Measurements from ENCODE around the gene ANKS1A.
A peak's percentile ranks its signal among the peaks of the same experiment; 100 is the strongest.

ANKS1A gene

GRCh38 chr6:35055891-35056290, 166.8 kb downstream of the ANKS1A start:
- no peak for DNase-seq

GRCh38 chr6:35056952-35057351, 167.9 kb downstream of the ANKS1A start:
- no peak for DNase-seq

GRCh38 chr6:35057449-35058357, 168.6 kb downstream of the ANKS1A start:
- peak; percentile 44 for DNase-seq

GRCh38 chr6:35058358-35058675, 169.3 kb downstream of the ANKS1A start:
- no peak for DNase-seq

- DNase-seq = no peak
These were observed 169.9 kb downstream of the ANKS1A start for GRCh38 chr6:35058865-35059522.

GRCh38 chr6:35059596-35060345, 170.7 kb downstream of the ANKS1A start:
- no peak for DNase-seq

GRCh38 chr6:35061102-35061615, 172.1 kb downstream of the ANKS1A start:
- DNase-seq = no peak

GRCh38 chr6:35061651-35062410, 172.8 kb downstream of the ANKS1A start:
- no peak for DNase-seq

- DNase-seq = no peak
These were observed 173.9 kb downstream of the ANKS1A start for GRCh38 chr6:35062676-35063574.

- DNase-seq = no peak
These were observed 174.7 kb downstream of the ANKS1A start for GRCh38 chr6:35063701-35064280.

- no peak for DNase-seq
These were observed 175.2 kb downstream of the ANKS1A start for GRCh38 chr6:35064290-35064689.

- no peak for DNase-seq
These were observed 175.8 kb downstream of the ANKS1A start for GRCh38 chr6:35064757-35065440.

GRCh38 chr6:35065441-35065800, 176.4 kb downstream of the ANKS1A start:
- DNase-seq = no peak

- no peak for DNase-seq
These were observed 176.8 kb downstream of the ANKS1A start for GRCh38 chr6:35065870-35066269.

GRCh38 chr6:35067234-35067633, 178.2 kb downstream of the ANKS1A start:
- no peak for DNase-seq

- no peak for DNase-seq
These were observed 179.2 kb downstream of the ANKS1A start for GRCh38 chr6:35068206-35068605.

- DNase-seq = no peak
These were observed 179.6 kb downstream of the ANKS1A start for GRCh38 chr6:35068644-35069043.

- no peak for DNase-seq
These were observed 180.2 kb downstream of the ANKS1A start for GRCh38 chr6:35069262-35069661.

- DNase-seq = no peak
These were observed 181.1 kb downstream of the ANKS1A start for GRCh38 chr6:35070111-35070510.

GRCh38 chr6:35071347-35071994, 182.4 kb downstream of the ANKS1A start:
- no peak for DNase-seq

Data from fibroblast of skin of abdomen (primary cell).